CD4-positive, alpha-beta T cell treated with Interleukin-21 for 1 hour (primary cell): ENCODE results near the gene ERBB2.
"Not testable (repeated sequence)": the region's sequence is repeated elsewhere in the genome, so short reads cannot be mapped to it uniquely, and the experiment has no call there.

Experiments
- DNase-seq: peaks from one replicate; pipeline ENCODE4 v3.0.0-alpha.2; 2020

ERBB2 gene

DNA sequence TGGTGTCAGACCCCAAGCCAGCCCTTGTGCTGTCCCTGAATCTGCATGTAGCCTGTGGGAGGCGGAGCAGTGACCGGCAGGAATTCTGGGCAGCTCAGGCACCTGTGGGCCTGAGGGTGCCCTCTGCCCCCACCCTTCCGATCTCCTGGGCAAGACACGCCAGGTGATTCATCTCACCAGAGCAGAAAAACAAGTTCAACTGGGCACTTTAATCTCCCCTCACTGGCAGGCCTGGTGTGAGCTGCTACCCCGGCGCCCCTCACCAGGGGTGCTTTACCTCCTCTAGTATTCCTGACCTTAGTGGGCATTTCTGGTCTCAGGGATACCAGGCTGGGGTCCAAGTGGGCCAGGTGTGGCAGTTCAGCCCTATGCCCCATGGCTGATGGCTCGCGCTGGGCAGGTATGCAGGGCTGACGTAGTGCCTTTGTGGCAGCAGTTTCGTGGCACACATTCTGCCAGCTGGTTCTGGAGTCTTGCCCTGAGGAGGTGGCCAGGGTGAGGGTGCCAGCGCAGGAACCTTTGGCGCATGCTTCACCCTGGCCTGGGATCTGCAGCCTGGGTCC, 6.0 kb downstream of the ERBB2 start:
- DNase-seq = no peak

DNA sequence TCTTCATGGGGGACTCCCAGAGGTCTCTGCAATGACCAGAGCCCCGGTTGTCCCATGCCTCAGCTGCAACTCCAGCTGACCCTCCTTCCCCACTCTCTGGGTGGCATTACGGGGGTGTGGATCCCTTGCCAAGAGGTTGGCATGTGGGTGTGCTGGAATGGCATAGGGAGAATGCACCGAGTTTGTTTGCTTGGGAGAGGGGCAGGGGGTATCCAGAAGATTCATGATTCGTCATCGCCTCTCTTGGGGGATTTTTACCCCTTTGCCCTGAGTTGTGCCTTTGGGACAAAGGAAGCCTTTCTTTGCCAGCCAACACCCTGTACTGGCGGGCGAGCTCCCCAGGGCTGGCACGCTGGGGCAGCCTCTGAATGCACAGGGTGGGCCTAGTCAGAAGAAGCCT, 6.5 kb downstream of the ERBB2 start:
- no peak for DNase-seq

DNA sequence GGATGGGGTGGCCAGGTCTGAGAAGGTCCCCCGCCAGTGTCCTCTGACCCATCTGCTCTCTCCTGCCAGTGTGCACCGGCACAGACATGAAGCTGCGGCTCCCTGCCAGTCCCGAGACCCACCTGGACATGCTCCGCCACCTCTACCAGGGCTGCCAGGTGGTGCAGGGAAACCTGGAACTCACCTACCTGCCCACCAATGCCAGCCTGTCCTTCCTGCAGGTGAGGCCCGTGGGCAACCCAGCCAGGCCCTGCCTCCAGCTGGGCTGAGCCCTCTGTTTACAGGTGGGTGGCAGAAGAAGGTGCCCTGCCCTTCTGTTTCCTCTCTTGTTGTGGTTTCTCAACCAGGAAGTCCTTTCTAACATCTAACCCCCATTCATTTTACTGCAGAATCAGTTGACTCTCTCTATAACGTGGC, 7.1 kb downstream of the ERBB2 start:
- DNase-seq = peak; percentile 23

DNA sequence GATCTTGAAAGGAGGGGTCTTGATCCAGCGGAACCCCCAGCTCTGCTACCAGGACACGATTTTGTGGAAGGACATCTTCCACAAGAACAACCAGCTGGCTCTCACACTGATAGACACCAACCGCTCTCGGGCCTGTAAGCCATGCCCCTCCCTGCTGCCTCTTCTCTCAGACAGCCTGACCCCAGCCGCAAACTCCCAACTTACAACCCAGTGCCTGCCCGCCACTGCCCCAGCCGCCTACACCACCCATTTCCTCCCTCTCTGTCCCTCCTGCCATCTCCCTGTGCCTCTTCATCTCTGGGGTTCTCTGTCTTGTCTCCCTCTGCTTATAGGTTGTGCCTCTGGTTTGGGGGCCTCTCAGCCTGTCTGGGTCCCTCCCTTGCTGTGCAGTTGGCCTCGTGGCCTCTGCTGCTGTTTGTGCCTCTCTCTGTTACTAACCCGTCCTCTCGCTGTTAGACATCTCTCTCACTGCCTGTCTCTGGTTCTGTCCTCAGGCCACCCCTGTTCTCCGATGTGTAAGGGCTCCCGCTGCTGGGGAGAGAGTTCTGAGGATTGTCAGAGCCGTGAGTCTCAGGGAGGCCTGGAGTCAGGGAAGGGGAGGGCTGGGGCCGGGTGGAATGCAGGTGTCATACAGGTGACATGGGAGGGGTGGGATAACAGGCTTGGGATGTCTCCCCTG, 9.6 kb downstream of the ERBB2 start:
- DNase-seq = no peak

DNA sequence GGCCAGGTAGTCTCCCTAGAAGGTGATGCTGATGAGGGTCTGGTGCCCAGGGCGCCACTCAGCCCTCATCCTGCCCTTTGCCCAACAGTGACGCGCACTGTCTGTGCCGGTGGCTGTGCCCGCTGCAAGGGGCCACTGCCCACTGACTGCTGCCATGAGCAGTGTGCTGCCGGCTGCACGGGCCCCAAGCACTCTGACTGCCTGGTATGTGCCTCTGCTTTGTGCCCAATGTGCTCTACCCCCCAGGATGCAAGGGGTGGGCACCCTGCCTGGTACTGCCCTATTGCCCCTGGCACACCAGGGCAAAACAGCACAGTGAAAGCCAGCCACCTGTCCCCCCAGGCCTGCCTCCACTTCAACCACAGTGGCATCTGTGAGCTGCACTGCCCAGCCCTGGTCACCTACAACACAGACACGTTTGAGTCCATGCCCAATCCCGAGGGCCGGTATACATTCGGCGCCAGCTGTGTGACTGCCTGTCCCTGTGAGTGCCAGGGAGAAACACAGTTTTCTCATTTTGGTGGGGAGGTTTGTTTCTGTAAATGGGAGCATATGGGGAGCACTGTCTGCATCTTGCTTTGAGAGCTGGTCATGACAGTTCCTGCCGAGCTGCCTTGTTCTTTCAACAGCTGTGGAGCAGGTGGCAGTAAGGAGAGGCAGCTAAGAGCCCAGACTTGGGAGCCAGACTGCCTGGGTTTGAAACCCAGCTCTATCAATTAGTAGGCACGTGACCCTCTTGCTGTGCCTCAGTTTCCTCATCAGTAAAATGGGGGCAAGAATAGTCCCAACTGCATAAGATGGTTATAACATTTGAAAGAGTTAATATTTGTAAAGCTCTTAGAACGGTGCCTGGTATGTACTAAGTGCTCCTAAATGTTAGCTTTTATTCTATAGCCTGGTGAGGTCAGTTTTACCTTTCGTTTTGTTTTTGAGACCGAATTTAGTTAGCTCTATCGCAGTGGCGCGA, 10.4 kb downstream of the ERBB2 start:
- DNase-seq = no peak

DNA sequence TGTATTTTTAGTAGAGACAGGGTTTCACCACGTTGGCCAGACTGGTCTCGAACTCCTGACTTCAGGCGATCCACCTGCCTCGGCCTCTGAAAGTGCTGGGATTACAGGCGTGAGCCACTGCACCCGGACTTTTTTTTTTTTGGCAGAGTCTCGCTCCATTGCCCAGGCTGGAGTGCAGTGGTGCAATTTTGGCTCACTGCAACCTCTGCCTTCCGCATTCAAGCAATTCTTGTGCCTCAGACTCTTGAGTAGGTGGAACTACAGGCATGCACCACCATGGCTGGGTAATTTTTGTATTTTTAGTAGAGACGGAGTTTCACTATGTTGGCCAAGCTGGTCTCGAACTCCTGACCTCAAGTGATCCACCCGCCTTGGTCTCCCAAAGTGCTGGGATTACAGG, 11.2 kb downstream of the ERBB2 start:
- DNase-seq = not testable (repeated sequence)

DNA sequence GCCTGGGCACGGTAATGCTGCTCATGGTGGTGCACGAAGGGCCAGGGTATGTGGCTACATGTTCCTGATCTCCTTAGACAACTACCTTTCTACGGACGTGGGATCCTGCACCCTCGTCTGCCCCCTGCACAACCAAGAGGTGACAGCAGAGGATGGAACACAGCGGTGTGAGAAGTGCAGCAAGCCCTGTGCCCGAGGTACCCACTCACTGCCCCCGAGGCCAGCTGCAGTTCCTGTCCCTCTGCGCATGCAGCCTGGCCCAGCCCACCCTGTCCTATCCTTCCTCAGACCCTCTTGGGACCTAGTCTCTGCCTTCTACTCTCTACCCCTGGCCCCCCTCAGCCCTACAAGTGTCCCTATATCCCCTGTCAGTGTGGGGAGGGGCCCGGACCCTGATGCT, 12.0 kb downstream of the ERBB2 start:
- no peak for DNase-seq

DNA sequence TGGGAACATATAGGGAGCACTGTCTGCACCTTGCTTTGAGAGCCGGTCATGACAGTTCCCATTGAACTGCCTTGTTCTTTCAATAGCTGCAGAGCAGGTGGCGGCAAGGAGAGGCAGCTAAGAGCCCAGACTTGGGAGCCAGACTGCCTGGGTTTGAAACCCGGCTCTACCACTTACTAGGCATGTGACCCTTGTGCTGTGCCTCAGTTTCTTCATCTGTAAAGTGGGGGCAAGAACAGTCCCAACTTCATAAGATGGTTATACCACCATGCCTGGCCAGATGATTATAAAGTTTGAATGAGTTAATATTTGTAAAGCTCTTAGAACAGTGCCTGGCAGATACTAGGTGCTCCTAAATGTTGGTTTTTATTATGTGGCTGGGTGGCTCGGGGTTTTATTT, 14.4 kb downstream of the ERBB2 start:
- no peak for DNase-seq

DNA sequence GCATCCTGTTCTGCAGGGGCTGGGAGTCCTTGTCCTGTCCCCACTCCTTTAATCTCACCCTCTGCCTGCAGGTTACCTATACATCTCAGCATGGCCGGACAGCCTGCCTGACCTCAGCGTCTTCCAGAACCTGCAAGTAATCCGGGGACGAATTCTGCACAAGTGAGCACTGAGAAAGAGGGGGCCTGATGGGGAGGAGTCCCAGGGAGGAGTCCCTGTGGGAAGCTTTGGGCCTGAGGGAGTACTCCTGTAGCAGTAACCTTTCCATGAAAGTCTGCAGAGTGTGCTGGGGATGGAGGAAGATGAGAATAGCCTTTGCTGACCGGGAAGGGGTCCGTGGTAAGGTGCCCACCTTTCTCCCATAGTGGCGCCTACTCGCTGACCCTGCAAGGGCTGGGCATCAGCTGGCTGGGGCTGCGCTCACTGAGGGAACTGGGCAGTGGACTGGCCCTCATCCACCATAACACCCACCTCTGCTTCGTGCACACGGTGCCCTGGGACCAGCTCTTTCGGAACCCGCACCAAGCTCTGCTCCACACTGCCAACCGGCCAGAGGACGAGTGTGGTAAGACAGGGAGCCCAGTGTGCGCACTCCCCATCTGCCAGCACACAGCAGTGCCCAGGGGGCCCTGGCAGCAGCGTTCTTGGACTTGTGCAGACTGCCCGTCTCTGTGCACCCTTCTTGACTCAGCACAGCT, 15.7 kb downstream of the ERBB2 start:
- DNase-seq = no peak

DNA sequence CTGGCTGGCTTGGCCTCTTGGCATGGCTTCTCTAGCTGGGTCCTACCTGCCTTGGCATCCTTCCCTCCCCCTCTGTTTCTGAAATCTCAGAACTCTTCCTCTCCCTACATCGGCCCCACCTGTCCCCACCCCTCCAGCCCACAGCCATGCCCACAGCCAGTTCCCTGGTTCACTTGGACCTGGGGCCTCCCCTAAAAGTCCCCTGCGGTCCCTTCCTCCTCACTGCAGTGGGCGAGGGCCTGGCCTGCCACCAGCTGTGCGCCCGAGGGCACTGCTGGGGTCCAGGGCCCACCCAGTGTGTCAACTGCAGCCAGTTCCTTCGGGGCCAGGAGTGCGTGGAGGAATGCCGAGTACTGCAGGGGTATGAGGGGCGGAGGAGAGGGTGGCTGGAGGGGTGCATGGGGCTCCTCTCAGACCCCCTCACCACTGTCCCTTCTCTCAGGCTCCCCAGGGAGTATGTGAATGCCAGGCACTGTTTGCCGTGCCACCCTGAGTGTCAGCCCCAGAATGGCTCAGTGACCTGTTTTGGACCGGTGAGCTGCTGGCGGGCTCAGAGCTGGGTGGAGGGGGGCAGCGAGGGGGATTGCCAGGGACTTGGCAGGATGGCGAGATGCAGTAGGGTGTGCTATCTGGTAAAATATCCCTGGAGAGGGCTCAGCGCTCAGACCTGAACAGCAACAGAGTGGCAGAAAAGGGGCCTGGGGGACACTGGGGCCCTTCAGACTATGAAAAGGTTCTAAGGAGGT, 16.4 kb downstream of the ERBB2 start:
- DNase-seq = no peak

DNA sequence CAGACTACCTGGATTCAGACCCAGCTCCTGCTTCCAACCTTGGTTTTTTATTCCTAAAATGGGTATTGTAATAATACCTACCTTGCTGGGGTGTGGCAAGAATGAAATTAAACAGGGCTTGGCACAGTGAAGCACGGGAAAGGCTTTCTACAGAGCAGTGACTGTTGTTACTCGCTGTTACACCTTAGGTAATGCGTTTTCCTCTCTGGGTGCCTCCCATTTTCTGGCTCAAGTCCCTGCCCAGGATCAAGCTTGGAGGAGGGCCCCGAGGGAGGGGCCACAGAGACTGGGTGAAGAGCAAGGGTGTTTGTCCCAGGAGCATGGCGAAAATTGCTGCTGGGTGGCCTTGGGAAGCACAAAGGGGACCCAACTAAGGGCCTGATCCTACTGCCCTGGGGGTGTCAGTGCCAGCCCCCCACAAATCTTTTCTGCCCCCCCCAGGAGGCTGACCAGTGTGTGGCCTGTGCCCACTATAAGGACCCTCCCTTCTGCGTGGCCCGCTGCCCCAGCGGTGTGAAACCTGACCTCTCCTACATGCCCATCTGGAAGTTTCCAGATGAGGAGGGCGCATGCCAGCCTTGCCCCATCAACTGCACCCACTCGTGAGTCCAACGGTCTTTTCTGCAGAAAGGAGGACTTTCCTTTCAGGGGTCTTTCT, 17.1 kb downstream of the ERBB2 start:
- DNase-seq = no peak

DNA sequence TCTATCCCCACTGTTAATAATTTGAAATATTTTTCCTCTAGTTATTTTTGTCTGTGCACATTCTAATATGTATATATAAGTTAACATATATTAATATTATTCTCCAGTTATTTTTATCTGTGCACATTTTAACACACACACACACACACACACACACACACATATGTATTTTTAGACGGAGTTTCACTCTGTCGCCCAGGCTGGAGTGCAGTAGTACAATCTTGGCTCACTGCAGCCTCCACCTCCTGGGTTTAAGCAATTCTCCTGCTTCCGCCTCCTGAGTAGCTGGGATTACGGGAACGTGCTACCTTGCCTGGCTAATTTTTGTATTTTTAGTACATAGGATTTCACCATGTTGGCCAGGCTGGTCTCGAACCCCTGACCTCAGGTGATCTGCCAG, 17.8 kb downstream of the ERBB2 start:
- DNase-seq = no peak

DNA sequence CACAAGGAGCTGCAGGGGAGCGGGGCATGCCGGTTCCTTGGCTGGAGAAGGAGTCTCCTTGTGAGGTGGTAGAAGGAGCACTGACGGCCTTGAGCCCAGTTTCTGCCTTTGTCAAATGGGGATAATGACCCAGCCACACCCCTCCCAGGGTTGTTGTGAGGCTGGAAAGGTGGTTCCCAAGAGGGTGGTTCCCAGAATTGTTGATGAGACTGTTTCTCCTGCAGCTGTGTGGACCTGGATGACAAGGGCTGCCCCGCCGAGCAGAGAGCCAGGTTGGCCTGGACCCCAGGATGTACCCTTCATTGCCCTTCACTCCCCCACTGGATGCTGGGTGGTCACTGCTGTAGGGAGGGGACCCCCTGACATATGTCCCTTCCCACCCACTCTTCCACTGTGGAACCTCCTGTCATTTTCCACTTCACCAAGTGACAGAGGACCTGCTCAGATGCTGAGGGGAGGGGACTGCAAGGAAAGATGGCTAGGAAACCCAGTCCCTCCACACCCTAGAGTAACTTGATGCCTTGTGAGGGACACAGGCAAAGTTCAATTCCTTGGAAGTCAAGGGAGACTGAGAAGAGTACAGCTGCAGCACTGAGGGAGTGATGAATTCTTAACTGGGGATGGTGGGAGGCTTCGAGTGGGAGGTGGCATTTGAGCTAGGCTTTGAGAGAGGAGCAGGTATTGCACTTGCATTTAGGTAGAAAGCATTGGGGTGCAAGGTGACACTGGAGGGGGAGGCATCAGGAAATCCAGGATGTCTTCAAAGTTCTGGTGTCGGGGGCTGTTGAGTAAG, 19.9 kb downstream of the ERBB2 start:
- DNase-seq = no peak

DNA sequence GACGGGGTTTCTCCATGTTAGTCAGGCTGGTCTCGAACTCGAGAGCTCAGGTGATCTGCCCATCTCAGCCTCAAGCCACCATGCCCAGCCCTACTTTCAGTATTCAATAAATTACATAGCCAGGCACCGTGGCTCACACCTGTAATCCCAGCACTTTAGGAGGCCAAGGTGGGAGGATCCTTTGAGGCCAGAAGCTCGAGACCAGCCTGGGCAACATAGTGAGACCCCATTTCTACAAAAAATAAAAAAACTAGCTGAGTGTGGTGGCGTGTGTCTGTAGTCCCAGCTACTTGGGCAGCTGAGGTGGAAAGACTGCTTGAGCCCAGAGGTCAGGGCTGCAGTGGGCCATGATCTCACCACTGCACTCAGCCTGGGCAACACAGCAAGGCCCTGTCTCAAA, 22.2 kb downstream of the ERBB2 start:
- no peak for DNase-seq

DNA sequence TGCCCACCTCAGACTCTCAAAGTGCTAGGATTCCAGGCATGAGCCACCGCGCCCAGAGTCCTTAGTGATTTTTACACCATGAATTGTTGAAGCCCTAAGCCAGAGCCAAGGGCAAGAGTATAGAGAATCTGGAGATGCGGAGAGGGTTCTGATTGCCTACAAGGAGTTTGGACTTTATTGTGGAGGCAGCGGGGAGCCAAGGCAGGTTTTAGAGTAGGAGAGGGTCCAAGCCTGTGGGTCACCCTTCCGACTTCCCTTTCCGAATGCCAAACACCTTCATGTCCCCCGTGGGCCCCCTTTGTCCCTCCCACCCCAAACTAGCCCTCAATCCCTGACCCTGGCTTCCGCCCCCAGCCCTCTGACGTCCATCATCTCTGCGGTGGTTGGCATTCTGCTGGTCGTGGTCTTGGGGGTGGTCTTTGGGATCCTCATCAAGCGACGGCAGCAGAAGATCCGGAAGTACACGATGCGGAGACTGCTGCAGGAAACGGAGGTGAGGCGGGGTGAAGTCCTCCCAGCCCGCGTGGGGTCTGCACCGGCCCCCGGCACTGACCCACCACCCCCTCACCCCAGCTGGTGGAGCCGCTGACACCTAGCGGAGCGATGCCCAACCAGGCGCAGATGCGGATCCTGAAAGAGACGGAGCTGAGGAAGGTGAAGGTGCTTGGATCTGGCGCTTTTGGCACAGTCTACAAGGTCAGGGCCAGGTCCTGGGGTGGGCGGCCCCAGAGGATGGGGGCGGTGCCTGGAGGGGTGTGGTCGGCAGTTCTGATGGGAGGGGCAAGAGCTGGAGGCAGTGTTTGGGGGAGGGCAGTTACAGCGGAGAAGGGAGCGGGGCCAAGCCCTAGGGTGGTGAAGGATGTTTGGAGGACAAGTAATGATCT, 23.3 kb downstream of the ERBB2 start:
- no peak for DNase-seq

DNA sequence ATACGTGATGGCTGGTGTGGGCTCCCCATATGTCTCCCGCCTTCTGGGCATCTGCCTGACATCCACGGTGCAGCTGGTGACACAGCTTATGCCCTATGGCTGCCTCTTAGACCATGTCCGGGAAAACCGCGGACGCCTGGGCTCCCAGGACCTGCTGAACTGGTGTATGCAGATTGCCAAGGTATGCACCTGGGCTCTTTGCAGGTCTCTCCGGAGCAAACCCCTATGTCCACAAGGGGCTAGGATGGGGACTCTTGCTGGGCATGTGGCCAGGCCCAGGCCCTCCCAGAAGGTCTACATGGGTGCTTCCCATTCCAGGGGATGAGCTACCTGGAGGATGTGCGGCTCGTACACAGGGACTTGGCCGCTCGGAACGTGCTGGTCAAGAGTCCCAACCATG, 24.9 kb downstream of the ERBB2 start:
- DNase-seq = no peak

DNA sequence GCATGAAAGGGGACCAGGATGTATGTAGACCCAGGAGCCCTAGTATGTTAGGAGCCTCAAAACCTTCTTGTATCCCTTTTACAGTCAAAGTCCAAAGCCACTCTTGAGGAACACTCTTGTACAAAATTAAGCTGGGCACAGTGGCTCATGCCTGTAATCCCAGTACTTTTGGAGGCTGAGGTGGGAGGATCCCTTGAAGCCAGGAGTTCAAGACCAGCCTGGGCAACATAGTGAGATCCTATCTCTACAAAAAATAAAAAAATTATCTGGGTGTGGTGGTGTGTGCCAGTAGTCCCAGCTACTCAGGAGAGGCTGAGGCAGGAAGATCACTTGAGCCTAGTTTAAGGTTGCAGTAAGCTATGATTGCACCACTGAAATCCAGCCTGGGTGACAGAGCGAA, 26.1 kb downstream of the ERBB2 start:
- not testable (repeated sequence) for DNase-seq

DNA sequence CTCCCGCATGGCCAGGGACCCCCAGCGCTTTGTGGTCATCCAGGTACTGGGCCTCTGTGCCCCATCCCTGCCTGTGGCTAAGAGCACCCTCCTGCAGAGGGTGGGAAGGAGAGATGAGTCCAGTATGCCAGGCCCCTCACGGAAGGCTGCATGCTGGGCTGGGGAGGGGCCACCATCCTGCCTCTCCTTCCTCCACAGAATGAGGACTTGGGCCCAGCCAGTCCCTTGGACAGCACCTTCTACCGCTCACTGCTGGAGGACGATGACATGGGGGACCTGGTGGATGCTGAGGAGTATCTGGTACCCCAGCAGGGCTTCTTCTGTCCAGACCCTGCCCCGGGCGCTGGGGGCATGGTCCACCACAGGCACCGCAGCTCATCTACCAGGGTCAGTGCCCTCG, 26.8 kb downstream of the ERBB2 start:
- no peak for DNase-seq

DNA sequence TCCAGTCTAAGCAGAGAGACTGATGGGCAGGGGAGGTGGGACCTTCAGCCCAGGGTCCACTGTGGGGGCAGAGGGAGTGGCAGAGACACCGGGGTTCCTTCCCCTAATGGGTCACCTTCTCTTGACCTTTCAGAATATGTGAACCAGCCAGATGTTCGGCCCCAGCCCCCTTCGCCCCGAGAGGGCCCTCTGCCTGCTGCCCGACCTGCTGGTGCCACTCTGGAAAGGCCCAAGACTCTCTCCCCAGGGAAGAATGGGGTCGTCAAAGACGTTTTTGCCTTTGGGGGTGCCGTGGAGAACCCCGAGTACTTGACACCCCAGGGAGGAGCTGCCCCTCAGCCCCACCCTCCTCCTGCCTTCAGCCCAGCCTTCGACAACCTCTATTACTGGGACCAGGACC, 27.7 kb downstream of the ERBB2 start:
- no peak for DNase-seq

DNA sequence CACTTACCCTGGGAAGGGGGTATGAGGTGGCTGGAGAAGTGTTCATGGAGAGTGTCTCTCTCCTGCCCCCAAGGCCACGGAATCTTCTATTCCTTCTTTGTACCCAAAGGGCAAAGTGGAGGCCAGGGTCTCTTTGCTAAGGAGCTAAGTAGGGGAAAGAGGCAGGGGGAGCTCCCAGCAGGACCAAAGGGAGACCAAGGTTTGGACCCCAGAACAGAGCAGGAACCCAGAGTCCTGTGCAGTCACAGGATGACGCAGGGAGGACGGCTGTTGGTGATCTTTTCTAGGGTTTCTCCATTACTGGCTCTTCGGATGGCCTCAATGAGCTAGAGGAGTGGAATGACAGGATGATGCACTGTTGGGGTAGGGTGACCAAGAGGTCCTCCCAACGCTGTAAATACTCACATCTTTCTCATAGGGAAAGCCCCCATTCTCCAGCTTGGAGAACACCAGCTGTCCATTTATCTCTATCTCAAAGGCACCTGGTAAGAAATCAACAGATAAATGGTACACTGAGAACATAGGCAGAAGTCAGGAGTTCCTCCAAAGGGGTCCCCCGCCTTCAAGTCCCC, 29.5 kb downstream of the ERBB2 start:
- DNase-seq = no peak
